ENCODE data around the gene EYA2.

Gene EYA2

GRCh38 chr20:47013606-47014005 lies 119.0 kb downstream of the EYA2 start:
- no peak for DNase-seq

GRCh38 chr20:47016068-47016664 lies 121.5 kb downstream of the EYA2 start:
- DNase-seq: no peak

GRCh38 chr20:47018381-47018780 lies 123.7 kb downstream of the EYA2 start:
- no peak for DNase-seq

- DNase-seq: no peak
These were observed 124.6 kb downstream of the EYA2 start for GRCh38 chr20:47019121-47019824.

- DNase-seq: no peak
These were observed 125.6 kb downstream of the EYA2 start for GRCh38 chr20:47020231-47020630.

- no peak for DNase-seq
These were observed 127.2 kb downstream of the EYA2 start for GRCh38 chr20:47021850-47022249.

GRCh38 chr20:47024461-47024937 lies 129.9 kb downstream of the EYA2 start:
- no peak for DNase-seq

- DNase-seq: no peak
These were observed 132.4 kb downstream of the EYA2 start for GRCh38 chr20:47027042-47027441.

- DNase-seq: no peak
These were observed 132.8 kb downstream of the EYA2 start for GRCh38 chr20:47027456-47027855.

GRCh38 chr20:47028487-47028886 lies 133.8 kb downstream of the EYA2 start:
- DNase-seq: no peak

GRCh38 chr20:47029845-47030244 lies 135.2 kb downstream of the EYA2 start:
- DNase-seq: no peak

GRCh38 chr20:47030271-47030810 lies 135.7 kb downstream of the EYA2 start:
- no peak for DNase-seq

- no peak for DNase-seq
These were observed 136.4 kb downstream of the EYA2 start for GRCh38 chr20:47031004-47031403.

GRCh38 chr20:47031821-47032220 lies 137.2 kb downstream of the EYA2 start:
- DNase-seq: no peak

GRCh38 chr20:47032933-47033578 lies 138.4 kb downstream of the EYA2 start:
- DNase-seq: no peak

- DNase-seq: no peak
These were observed 139.0 kb downstream of the EYA2 start for GRCh38 chr20:47033665-47034064.

GRCh38 chr20:47035026-47035590 lies 140.5 kb downstream of the EYA2 start:
- DNase-seq: no peak

- no peak for DNase-seq
These were observed 141.6 kb downstream of the EYA2 start for GRCh38 chr20:47036091-47036870.

GRCh38 chr20:47038566-47039560 lies 144.2 kb downstream of the EYA2 start:
- no peak for DNase-seq

- DNase-seq: no peak
These were observed 146.0 kb downstream of the EYA2 start for GRCh38 chr20:47040506-47041125.

GRCh38 chr20:47041396-47041899 lies 146.8 kb downstream of the EYA2 start:
- DNase-seq: no peak

All from SHP77 treated with DMSO at 0.1 percent for 48 hours (cell line).